Measurements from ENCODE around the gene GIMAP8.
"Not testable (repeated sequence)": the region's sequence is repeated elsewhere in the genome, so short reads cannot be mapped to it uniquely, and the experiment has no call there.

GIMAP8 gene

GRCh38 chr7:150471886-150472285 lies 21.5 kb downstream of the GIMAP8 start:
- DNase-seq = no peak

- no peak for DNase-seq
Measured at GRCh38 chr7:150473902-150474301, 23.5 kb downstream of the GIMAP8 start.

- no peak for DNase-seq
Measured at GRCh38 chr7:150476285-150476684, 25.9 kb downstream of the GIMAP8 start.

GRCh38 chr7:150476819-150477631 lies 26.6 kb downstream of the GIMAP8 start:
- no peak for DNase-seq

- DNase-seq = no peak
Measured at GRCh38 chr7:150479023-150479716, 28.7 kb downstream of the GIMAP8 start.

- DNase-seq = no peak
Measured at GRCh38 chr7:150481186-150481920, 30.9 kb downstream of the GIMAP8 start.

GRCh38 chr7:150481922-150482321 lies 31.5 kb downstream of the GIMAP8 start:
- DNase-seq = no peak

- not testable (repeated sequence) for DNase-seq
Measured at GRCh38 chr7:150483514-150483913, 33.1 kb downstream of the GIMAP8 start.

GRCh38 chr7:150484071-150484470 lies 33.6 kb downstream of the GIMAP8 start:
- DNase-seq = not testable (repeated sequence)

GRCh38 chr7:150487625-150488024 lies 37.2 kb downstream of the GIMAP8 start:
- DNase-seq = no peak

GRCh38 chr7:150489782-150490181 lies 39.4 kb downstream of the GIMAP8 start:
- no peak for DNase-seq

GRCh38 chr7:150493442-150493841 lies 43.0 kb downstream of the GIMAP8 start:
- not testable (repeated sequence) for DNase-seq

GRCh38 chr7:150502519-150502918 lies 52.1 kb downstream of the GIMAP8 start:
- no peak for DNase-seq

GRCh38 chr7:150503155-150503554 lies 52.7 kb downstream of the GIMAP8 start:
- no peak for DNase-seq

- no peak for DNase-seq
Measured at GRCh38 chr7:150503581-150503980, 53.2 kb downstream of the GIMAP8 start.

GRCh38 chr7:150507947-150508602 lies 57.6 kb downstream of the GIMAP8 start:
- no peak for DNase-seq

- DNase-seq = no peak
Measured at GRCh38 chr7:150511048-150511447, 60.6 kb downstream of the GIMAP8 start.

- DNase-seq = no peak
Measured at GRCh38 chr7:150513758-150514157, 63.3 kb downstream of the GIMAP8 start.

- DNase-seq = no peak
Measured at GRCh38 chr7:150514748-150515222, 64.4 kb downstream of the GIMAP8 start, which contains the start of gene GIMAP7. Gene GIMAP7 (plus strand): TSS chr7:150514872. CDS start chr7:150519975, 5,103 bp downstream.

- DNase-seq = no peak
Measured at GRCh38 chr7:150515248-150516147, 65.1 kb downstream of the GIMAP8 start.

GRCh38 chr7:150516956-150517745 lies 66.7 kb downstream of the GIMAP8 start:
- DNase-seq = no peak
